ENCODE results near the gene AKAP7. TPM values are rescaled to one million over a fixed set of nuclear protein-coding genes. Genes with fewer than 3 reads are reported as not detected.

The AKAP7 gene
- total and polyA plus RNA-seq, 7 experiments from 2014 or later: 6.5 to 21.1 (median 16.8) TPM

- H3K4me3 ChIP-seq (ENCODE audit: low read length): no peak overlapping the region
- no peaks in the 10 kb centered on the region for H3K27me3 ChIP-seq (ENCODE audit: control insufficient read depth in 2 of 2, insufficient read depth in 2 of 2, low read length in 2 of 2)
- H3K4me1 ChIP-seq (ENCODE audit: control insufficient read depth in 2 of 2, insufficient read depth in 2 of 2, low read length in 2 of 2): no peaks in the 10 kb centered on the region
- POLR2A ChIA-PET: interaction anchor here (1.7 to 2.0 kb wide), 2 partner anchors 13 to 14 kb away, joined by 4 to 7 read pairs; no protein-coding TSS in a partner anchor
- CTCF ChIA-PET: interaction anchor here (0.9 to 1.2 kb wide), 2 partner anchors 17 to 38 kb away, joined by 3 to 5 read pairs; no protein-coding TSS in a partner anchor
- no peak overlapping the region for H3K27ac ChIP-seq (ENCODE audit: low read depth, low read length)
- intact Hi-C loops (cut with micrococcal nuclease): no loop called here
- H3K9me3 Mint-ChIP-seq: peaks cover 0 to 22% (median 8%) of the 10 kb centered on the region in 11 donors
- no peaks in the 10 kb centered on the region for H3K36me3 ChIP-seq (ENCODE audit: control insufficient read depth in 2 of 3, insufficient read depth in 3 of 3, low read length in 3 of 3)
- no peak overlapping the region for H3K4me3 Mint-ChIP-seq
- no peak for ATAC-seq
- H3K4me1 Mint-ChIP-seq: peaks cover 0 to 43% (median 30%) of the 10 kb centered on the region in 7 donors
- no peaks in the 10 kb centered on the region for H3K27me3 Mint-ChIP-seq
- peak overlapping the region in 7 of 9 donors; percentile 8 to 83 (median 65) for H3K27ac Mint-ChIP-seq
- no peaks in the 10 kb centered on the region for H3K9me3 ChIP-seq (ENCODE audit: control insufficient read depth in 2 of 3, low read length in 3 of 3)
- DNase-seq: no peak
- H3K36me3 Mint-ChIP-seq: peaks cover 17 to 73% (median 59%) of the 10 kb centered on the region in 5 donors
These were observed 130.7 kb downstream of the AKAP7 start for GRCh38 chr6:131265939-131266338.

GRCh38 chr6:131268303-131268702, 133.0 kb downstream of the AKAP7 start:
- H3K4me1 ChIP-seq (ENCODE audit: control insufficient read depth in 2 of 2, insufficient read depth in 2 of 2, low read length in 2 of 2): no peaks in the 10 kb centered on the region
- Mint-ChIP-seq H3K9me3 (peaks cover 3 to 39% (median 16%) of the 10 kb centered on the region in 11 donors), H3K4me1 (peaks cover 0 to 52% (median 36%) of the 10 kb centered on the region in 7 donors), H3K27me3 (no peaks in the 10 kb centered on the region), H3K4me3 (no peak overlapping the region), H3K27ac (peak overlapping the region in 3 of 9 donors; percentile 4 to 47 (median 40)), H3K36me3 (peaks cover 17 to 71% (median 63%) of the 10 kb centered on the region in 5 donors)
- no peaks in the 10 kb centered on the region for H3K9me3 ChIP-seq (ENCODE audit: control insufficient read depth in 2 of 3, low read length in 3 of 3)
- ATAC-seq (no peak), DNase-seq (no peak)
- CTCF ChIA-PET: no interaction called here
- intact Hi-C loops (cut with micrococcal nuclease): loop anchor here in 1 of 2 donors (2.0 kb wide), 1 partner anchor 14 kb away; no protein-coding TSS in a partner anchor
- H3K36me3 ChIP-seq (ENCODE audit: control insufficient read depth in 2 of 3, insufficient read depth in 3 of 3, low read length in 3 of 3): no peaks in the 10 kb centered on the region
- H3K4me3 ChIP-seq (ENCODE audit: low read length): no peak overlapping the region
- no peaks in the 10 kb centered on the region for H3K27me3 ChIP-seq (ENCODE audit: control insufficient read depth in 2 of 2, insufficient read depth in 2 of 2, low read length in 2 of 2)
- POLR2A ChIA-PET: interaction anchor here (1.7 kb wide), 1 partner anchor 14 kb away, joined by 8 read pairs; no protein-coding TSS in a partner anchor
- H3K27ac ChIP-seq (ENCODE audit: low read depth, low read length): no peak overlapping the region

GRCh38 chr6:131269565-131270391, 134.5 kb downstream of the AKAP7 start:
- no peaks in the 10 kb centered on the region for H3K27me3 Mint-ChIP-seq
- intact Hi-C loops (cut with micrococcal nuclease): loop anchor here in 1 of 2 donors (1.0 to 2.0 kb wide), 2 partner anchors 12 to 15 kb away; no protein-coding TSS in a partner anchor
- peaks cover 8 to 52% (median 22%) of the 10 kb centered on the region in 11 donors for H3K9me3 Mint-ChIP-seq
- Histone ChIP-seq H3K9me3 (ENCODE audit: control insufficient read depth in 2 of 3, low read length in 3 of 3) (no peaks in the 10 kb centered on the region), H3K4me3 (ENCODE audit: low read length) (no peak overlapping the region), H3K4me1 (ENCODE audit: control insufficient read depth in 2 of 2, insufficient read depth in 2 of 2, low read length in 2 of 2) (no peaks in the 10 kb centered on the region), H3K27ac (ENCODE audit: low read depth, low read length) (no peak overlapping the region), H3K36me3 (ENCODE audit: control insufficient read depth in 2 of 3, insufficient read depth in 3 of 3, low read length in 3 of 3) (no peaks in the 10 kb centered on the region), H3K27me3 (ENCODE audit: control insufficient read depth in 2 of 2, insufficient read depth in 2 of 2, low read length in 2 of 2) (no peaks in the 10 kb centered on the region)
- peak overlapping the region in 6 of 9 donors; percentile 17 to 63 (median 38) for H3K27ac Mint-ChIP-seq
- CTCF ChIA-PET: interaction anchor here (1.2 kb wide), 1 partner anchor 12 kb away, joined by 4 read pairs; no protein-coding TSS in a partner anchor
- H3K4me3 Mint-ChIP-seq: no peak overlapping the region
- POLR2A ChIA-PET: interaction anchor here (0.9 to 2.6 kb wide), 2 partner anchors 12 to 19 kb away, joined by 3 to 12 read pairs; no protein-coding TSS in a partner anchor
- no peak for ATAC-seq
- DNase-seq: no peak
- H3K4me1 Mint-ChIP-seq: peaks cover 0 to 53% (median 39%) of the 10 kb centered on the region in 7 donors
- peaks cover 21 to 71% (median 61%) of the 10 kb centered on the region in 5 donors for H3K36me3 Mint-ChIP-seq

GRCh38 chr6:131270534-131270933, 135.3 kb downstream of the AKAP7 start:
- CTCF ChIA-PET: interaction anchor here (1.2 kb wide), 1 partner anchor 11 kb away, joined by 4 read pairs; no protein-coding TSS in a partner anchor
- Mint-ChIP-seq H3K27me3 (no peaks in the 10 kb centered on the region), H3K4me1 (peaks cover 0 to 58% (median 45%) of the 10 kb centered on the region in 7 donors), H3K9me3 (peaks cover 8 to 53% (median 21%) of the 10 kb centered on the region in 11 donors), H3K27ac (peak overlapping the region in 1 of 9 donors; percentile 7), H3K4me3 (no peak overlapping the region), H3K36me3 (peaks cover 21 to 75% (median 67%) of the 10 kb centered on the region in 5 donors)
- ATAC-seq: no peak
- no peaks in the 10 kb centered on the region for H3K9me3 ChIP-seq (ENCODE audit: control insufficient read depth in 2 of 3, low read length in 3 of 3)
- H3K36me3 ChIP-seq (ENCODE audit: control insufficient read depth in 2 of 3, insufficient read depth in 3 of 3, low read length in 3 of 3): no peaks in the 10 kb centered on the region
- no peaks in the 10 kb centered on the region for H3K4me1 ChIP-seq (ENCODE audit: control insufficient read depth in 2 of 2, insufficient read depth in 2 of 2, low read length in 2 of 2)
- no peaks in the 10 kb centered on the region for H3K27me3 ChIP-seq (ENCODE audit: control insufficient read depth in 2 of 2, insufficient read depth in 2 of 2, low read length in 2 of 2)
- intact Hi-C loops (cut with micrococcal nuclease): loop anchor here in 1 of 2 donors (1.0 kb wide), 1 partner anchor 11 kb away; no protein-coding TSS in a partner anchor
- H3K4me3 ChIP-seq (ENCODE audit: low read length): no peak overlapping the region
- no peak for DNase-seq
- no peak overlapping the region for H3K27ac ChIP-seq (ENCODE audit: low read depth, low read length)
- POLR2A ChIA-PET: interaction anchor here (0.9 to 2.6 kb wide), 2 partner anchors 11 to 20 kb away, joined by 3 to 12 read pairs; no protein-coding TSS in a partner anchor

- Histone ChIP-seq H3K4me3 (ENCODE audit: low read length) (no peak overlapping the region), H3K27ac (ENCODE audit: low read depth, low read length) (no peak overlapping the region), H3K36me3 (ENCODE audit: control insufficient read depth in 2 of 3, insufficient read depth in 3 of 3, low read length in 3 of 3) (no peaks in the 10 kb centered on the region), H3K9me3 (ENCODE audit: control insufficient read depth in 2 of 3, low read length in 3 of 3) (no peaks in the 10 kb centered on the region), H3K27me3 (ENCODE audit: control insufficient read depth in 2 of 2, insufficient read depth in 2 of 2, low read length in 2 of 2) (no peaks in the 10 kb centered on the region), H3K4me1 (ENCODE audit: control insufficient read depth in 2 of 2, insufficient read depth in 2 of 2, low read length in 2 of 2) (peaks cover 0 to 3% of the 10 kb centered on the region in 2 donors)
- Mint-ChIP-seq H3K27ac (peak overlapping the region in 2 of 9 donors; percentile 38 to 98), H3K27me3 (no peaks in the 10 kb centered on the region), H3K36me3 (peaks cover 24 to 84% (median 62%) of the 10 kb centered on the region in 5 donors), H3K4me1 (peaks cover 3 to 73% (median 60%) of the 10 kb centered on the region in 7 donors), H3K9me3 (peaks cover 13 to 55% (median 27%) of the 10 kb centered on the region in 11 donors), H3K4me3 (no peak overlapping the region)
- POLR2A ChIA-PET: interaction anchor here (0.7 kb wide), 1 partner anchor 75 kb away, joined by 3 read pairs; no protein-coding TSS in a partner anchor
- intact Hi-C loops (cut with micrococcal nuclease): no loop called here
- ATAC-seq: no peak
- no peak for DNase-seq
- CTCF ChIA-PET: no interaction called here
These were observed 140.0 kb downstream of the AKAP7 start for GRCh38 chr6:131275273-131275672.

- ATAC-seq: no peak
- intact Hi-C loops (cut with micrococcal nuclease): no loop called here
- no peaks in the 10 kb centered on the region for H3K27me3 ChIP-seq (ENCODE audit: control insufficient read depth in 2 of 2, insufficient read depth in 2 of 2, low read length in 2 of 2)
- peaks cover 19 to 71% (median 56%) of the 10 kb centered on the region in 5 donors for H3K36me3 Mint-ChIP-seq
- no peaks in the 10 kb centered on the region for H3K36me3 ChIP-seq (ENCODE audit: control insufficient read depth in 2 of 3, insufficient read depth in 3 of 3, low read length in 3 of 3)
- no peak overlapping the region for H3K4me3 ChIP-seq (ENCODE audit: low read length)
- no peak for DNase-seq
- ChIA-PET CTCF (no interaction called here), POLR2A (interaction anchor here (0.7 kb wide), 1 partner anchor 140 kb away, joined by 3 read pairs; no protein-coding TSS in a partner anchor)
- H3K27ac Mint-ChIP-seq: peak overlapping the region in 7 of 9 donors; percentile 41 to 98 (median 71)
- H3K4me3 Mint-ChIP-seq: peak overlapping the region in 1 of 10 donors; percentile 11
- peaks cover 17 to 26% of the 10 kb centered on the region in 2 donors for H3K4me1 ChIP-seq (ENCODE audit: control insufficient read depth in 2 of 2, insufficient read depth in 2 of 2, low read length in 2 of 2)
- H3K9me3 ChIP-seq (ENCODE audit: control insufficient read depth in 2 of 3, low read length in 3 of 3): no peaks in the 10 kb centered on the region
- no peaks in the 10 kb centered on the region for H3K27me3 Mint-ChIP-seq
- H3K27ac ChIP-seq (ENCODE audit: low read depth, low read length): no peak overlapping the region
- peaks cover 10 to 35% (median 18%) of the 10 kb centered on the region in 11 donors for H3K9me3 Mint-ChIP-seq
- H3K4me1 Mint-ChIP-seq: peaks cover 20 to 92% (median 80%) of the 10 kb centered on the region in 7 donors
These were observed 142.3 kb downstream of the AKAP7 start for GRCh38 chr6:131277591-131277990.
